Measurements from ENCODE around the gene MYOC.

DNA sequence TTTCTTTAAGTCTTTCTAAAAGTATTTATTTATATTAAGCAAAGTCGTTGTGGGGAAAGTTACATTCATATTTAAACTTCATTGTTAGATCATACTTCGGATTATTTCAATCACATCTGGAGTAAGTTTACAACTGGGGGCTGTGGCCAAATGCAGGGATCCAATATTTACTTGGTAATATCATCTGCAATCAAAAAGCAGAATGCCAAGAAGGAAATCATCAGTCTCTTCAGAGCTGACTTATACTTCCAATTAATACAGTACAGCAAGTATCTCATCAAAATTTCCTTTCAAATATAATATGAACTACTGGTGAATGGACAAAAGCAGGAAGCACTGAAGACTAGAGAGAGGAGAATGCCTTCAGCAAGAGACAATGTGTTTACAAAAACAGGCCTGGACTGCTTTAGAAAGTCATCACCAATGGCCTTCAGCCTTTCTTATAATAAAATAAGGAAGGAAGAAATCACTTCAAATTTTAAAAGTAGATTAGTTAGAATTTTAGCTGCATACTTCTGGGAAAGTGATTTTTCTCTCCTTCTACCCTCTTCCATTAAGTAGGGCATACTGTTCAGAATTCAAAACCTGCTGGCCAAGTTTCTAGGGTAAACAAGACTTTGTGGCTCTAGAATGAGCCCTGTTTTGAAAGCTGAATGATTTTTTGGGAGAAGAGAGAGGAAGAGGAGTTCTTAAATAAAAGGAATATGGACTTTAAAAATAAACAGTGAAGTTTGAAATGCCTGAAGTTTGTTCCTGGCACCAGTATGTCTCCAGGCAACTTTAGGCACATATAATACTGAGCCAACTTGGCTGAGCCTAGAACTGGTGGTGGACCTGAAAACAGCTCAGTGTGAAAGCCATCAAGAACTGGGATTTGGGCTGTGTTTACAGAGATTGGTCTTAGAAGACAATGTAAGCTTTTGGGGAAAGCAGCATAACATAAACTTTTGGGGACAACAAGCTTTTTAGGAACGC lies 22.2 kb upstream of the MYOC start:
- TF ChIP-seq, protein P1, sequence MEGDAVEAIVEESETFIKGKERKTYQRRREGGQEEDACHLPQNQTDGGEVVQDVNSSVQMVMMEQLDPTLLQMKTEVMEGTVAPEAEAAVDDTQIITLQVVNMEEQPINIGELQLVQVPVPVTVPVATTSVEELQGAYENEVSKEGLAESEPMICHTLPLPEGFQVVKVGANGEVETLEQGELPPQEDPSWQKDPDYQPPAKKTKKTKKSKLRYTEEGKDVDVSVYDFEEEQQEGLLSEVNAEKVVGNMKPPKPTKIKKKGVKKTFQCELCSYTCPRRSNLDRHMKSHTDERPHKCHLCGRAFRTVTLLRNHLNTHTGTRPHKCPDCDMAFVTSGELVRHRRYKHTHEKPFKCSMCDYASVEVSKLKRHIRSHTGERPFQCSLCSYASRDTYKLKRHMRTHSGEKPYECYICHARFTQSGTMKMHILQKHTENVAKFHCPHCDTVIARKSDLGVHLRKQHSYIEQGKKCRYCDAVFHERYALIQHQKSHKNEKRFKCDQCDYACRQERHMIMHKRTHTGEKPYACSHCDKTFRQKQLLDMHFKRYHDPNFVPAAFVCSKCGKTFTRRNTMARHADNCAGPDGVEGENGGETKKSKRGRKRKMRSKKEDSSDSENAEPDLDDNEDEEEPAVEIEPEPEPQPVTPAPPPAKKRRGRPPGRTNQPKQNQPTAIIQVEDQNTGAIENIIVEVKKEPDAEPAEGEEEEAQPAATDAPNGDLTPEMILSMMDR (IDR thresholded peaks at IDR 0.05; ENCODE audit: low read length): no peak
- TF ChIP-seq EZH2 (IDR thresholded peaks at IDR 0.05; ENCODE audit: borderline replicate concordance, low read length): no peak

Measured in OCI-LY1 (cell line).